Measurements from ENCODE around the gene OR6Y1.

Gene OR6Y1

GRCh38 chr1:158552296-158552695 is 1.9 kb downstream of the OR6Y1 start:
- TF ChIP-seq FOXM1 (IDR thresholded peaks at IDR 0.05; ENCODE audit: borderline replicate concordance, low read depth) (no peak), NFIC (IDR thresholded peaks at IDR 0.05) (no peak), YY1 (IDR thresholded peaks at IDR 0.05; ENCODE audit: low read depth) (no peak)

- TF ChIP-seq YY1 (IDR thresholded peaks at IDR 0.05; ENCODE audit: low read depth) (no peak), FOXM1 (IDR thresholded peaks at IDR 0.05; ENCODE audit: borderline replicate concordance, low read depth) (no peak), EGR1 (IDR thresholded peaks at IDR 0.05) (no peak), EP300 (IDR thresholded peaks at IDR 0.05; ENCODE audit: borderline replicate concordance) (no peak), MAX (IDR thresholded peaks at IDR 0.05) (no peak), TCF12 (IDR thresholded peaks at IDR 0.05; ENCODE audit: low read depth) (no peak), NFIC (IDR thresholded peaks at IDR 0.05) (no peak), ZBTB7A (IDR thresholded peaks at IDR 0.05; ENCODE audit: low read depth) (no peak), RAD21 (IDR thresholded peaks at IDR 0.05; ENCODE audit: low read depth) (no peak), CREB1 (IDR thresholded peaks at IDR 0.05; ENCODE audit: low read depth) (no peak), REST (IDR thresholded peaks at IDR 0.05; ENCODE audit: low read depth) (no peak), TEAD4 (IDR thresholded peaks at IDR 0.05) (no peak), CEBPB (IDR thresholded peaks at IDR 0.05) (no peak)
Measured at GRCh38 chr1:158547533-158547932, 6.7 kb downstream of the OR6Y1 start.

GRCh38 chr1:158537609-158538008 is 16.6 kb downstream of the OR6Y1 start:
- no peak for TF ChIP-seq FOXM1 (IDR thresholded peaks at IDR 0.05; ENCODE audit: borderline replicate concordance, low read depth)
- no peak for TF ChIP-seq YY1 (IDR thresholded peaks at IDR 0.05; ENCODE audit: low read depth)

- no peak for TF ChIP-seq REST (IDR thresholded peaks at IDR 0.05; ENCODE audit: low read depth)
- no peak for TF ChIP-seq EP300 (IDR thresholded peaks at IDR 0.05; ENCODE audit: borderline replicate concordance)
- no peak for TF ChIP-seq YY1 (IDR thresholded peaks at IDR 0.05; ENCODE audit: low read depth)
- no peak for TF ChIP-seq MAX (IDR thresholded peaks at IDR 0.05)
- no peak for TF ChIP-seq TCF12 (IDR thresholded peaks at IDR 0.05; ENCODE audit: low read depth)
- TF ChIP-seq NFIC (IDR thresholded peaks at IDR 0.05): no peak
- TF ChIP-seq EGR1 (IDR thresholded peaks at IDR 0.05): no peak
- no peak for TF ChIP-seq RAD21 (IDR thresholded peaks at IDR 0.05; ENCODE audit: low read depth)
- no peak for TF ChIP-seq ZBTB7A (IDR thresholded peaks at IDR 0.05; ENCODE audit: low read depth)
- no peak for TF ChIP-seq FOXM1 (IDR thresholded peaks at IDR 0.05; ENCODE audit: borderline replicate concordance, low read depth)
- no peak for TF ChIP-seq TAF1 (IDR thresholded peaks at IDR 0.05; ENCODE audit: low read depth)
- no peak for TF ChIP-seq TEAD4 (IDR thresholded peaks at IDR 0.05)
- TF ChIP-seq CREB1 (IDR thresholded peaks at IDR 0.05; ENCODE audit: low read depth): no peak
- no peak for TF ChIP-seq CEBPB (IDR thresholded peaks at IDR 0.05)
- TF ChIP-seq USF1 (IDR thresholded peaks at IDR 0.05): no peak
Measured at GRCh38 chr1:158534496-158534895, 19.7 kb downstream of the OR6Y1 start.

GRCh38 chr1:158527190-158527815 is 26.9 kb downstream of the OR6Y1 start:
- TF ChIP-seq RAD21 (IDR thresholded peaks at IDR 0.05; ENCODE audit: low read depth): peak; percentile 46
- TF ChIP-seq ZBTB7A (IDR thresholded peaks at IDR 0.05; ENCODE audit: low read depth): no peak
- no peak for TF ChIP-seq MAX (IDR thresholded peaks at IDR 0.05)
- no peak for TF ChIP-seq EP300 (IDR thresholded peaks at IDR 0.05; ENCODE audit: borderline replicate concordance)
- no peak for TF ChIP-seq CREB1 (IDR thresholded peaks at IDR 0.05; ENCODE audit: low read depth)

- TF ChIP-seq ZBTB7A (IDR thresholded peaks at IDR 0.05; ENCODE audit: low read depth) (no peak), NFIC (IDR thresholded peaks at IDR 0.05) (no peak), CEBPB (IDR thresholded peaks at IDR 0.05) (no peak), TCF12 (IDR thresholded peaks at IDR 0.05; ENCODE audit: low read depth) (no peak), EGR1 (IDR thresholded peaks at IDR 0.05) (no peak), USF1 (IDR thresholded peaks at IDR 0.05) (no peak), RAD21 (IDR thresholded peaks at IDR 0.05; ENCODE audit: low read depth) (no peak), EP300 (IDR thresholded peaks at IDR 0.05; ENCODE audit: borderline replicate concordance) (no peak), MAX (IDR thresholded peaks at IDR 0.05) (no peak)
Measured at GRCh38 chr1:158521666-158522058, 32.5 kb downstream of the OR6Y1 start.
